ENCODE data around the gene PNPLA7.

DNA sequence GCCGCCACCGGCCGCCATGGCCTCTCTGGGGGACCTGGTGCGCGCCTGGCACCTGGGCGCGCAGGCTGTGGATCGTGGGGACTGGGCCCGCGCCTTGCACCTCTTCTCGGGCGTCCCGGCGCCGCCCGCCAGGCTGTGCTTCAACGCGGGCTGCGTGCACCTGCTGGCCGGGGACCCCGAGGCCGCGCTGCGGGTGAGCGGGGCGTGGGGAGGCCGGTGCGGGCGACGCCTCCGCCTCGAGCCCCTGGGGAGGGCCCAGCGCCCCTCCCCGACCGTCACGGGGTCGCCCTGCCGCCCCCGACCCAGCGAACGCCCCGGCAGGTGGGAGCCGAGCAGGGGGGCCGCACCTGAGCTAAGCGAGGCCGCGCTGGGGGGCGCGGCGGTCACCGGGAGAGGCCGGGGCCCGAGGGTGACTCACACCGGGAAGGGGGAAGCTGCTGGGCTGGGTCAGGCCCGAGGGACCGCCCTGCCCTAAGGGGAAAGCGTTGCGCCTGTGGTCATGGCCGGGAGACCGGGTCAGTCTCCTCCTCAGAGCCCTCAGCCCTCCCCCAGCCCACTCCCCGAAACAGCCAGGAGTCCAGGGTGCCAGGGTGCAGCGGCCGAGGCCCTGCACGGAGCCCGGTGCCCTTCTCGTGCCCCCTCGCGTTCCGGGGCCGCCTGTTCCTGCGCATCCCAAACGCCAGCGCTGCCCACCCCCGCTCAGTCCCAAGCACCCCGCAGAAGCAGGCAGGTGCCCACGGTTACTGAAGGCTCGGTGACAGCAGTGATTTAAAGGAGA, 126.5 kb downstream of the PNPLA7 start:
- TF ChIP-seq, protein P1, sequence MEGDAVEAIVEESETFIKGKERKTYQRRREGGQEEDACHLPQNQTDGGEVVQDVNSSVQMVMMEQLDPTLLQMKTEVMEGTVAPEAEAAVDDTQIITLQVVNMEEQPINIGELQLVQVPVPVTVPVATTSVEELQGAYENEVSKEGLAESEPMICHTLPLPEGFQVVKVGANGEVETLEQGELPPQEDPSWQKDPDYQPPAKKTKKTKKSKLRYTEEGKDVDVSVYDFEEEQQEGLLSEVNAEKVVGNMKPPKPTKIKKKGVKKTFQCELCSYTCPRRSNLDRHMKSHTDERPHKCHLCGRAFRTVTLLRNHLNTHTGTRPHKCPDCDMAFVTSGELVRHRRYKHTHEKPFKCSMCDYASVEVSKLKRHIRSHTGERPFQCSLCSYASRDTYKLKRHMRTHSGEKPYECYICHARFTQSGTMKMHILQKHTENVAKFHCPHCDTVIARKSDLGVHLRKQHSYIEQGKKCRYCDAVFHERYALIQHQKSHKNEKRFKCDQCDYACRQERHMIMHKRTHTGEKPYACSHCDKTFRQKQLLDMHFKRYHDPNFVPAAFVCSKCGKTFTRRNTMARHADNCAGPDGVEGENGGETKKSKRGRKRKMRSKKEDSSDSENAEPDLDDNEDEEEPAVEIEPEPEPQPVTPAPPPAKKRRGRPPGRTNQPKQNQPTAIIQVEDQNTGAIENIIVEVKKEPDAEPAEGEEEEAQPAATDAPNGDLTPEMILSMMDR (IDR thresholded peaks at IDR 0.05) = peak; percentile 67
- no peak for TF ChIP-seq POLR2AphosphoS5 (IDR thresholded peaks at IDR 0.05; ENCODE audit: low read depth, low read length)

All from Panc1 (cell line).